ENCODE data around the gene MATN1.

Gene MATN1

DNA sequence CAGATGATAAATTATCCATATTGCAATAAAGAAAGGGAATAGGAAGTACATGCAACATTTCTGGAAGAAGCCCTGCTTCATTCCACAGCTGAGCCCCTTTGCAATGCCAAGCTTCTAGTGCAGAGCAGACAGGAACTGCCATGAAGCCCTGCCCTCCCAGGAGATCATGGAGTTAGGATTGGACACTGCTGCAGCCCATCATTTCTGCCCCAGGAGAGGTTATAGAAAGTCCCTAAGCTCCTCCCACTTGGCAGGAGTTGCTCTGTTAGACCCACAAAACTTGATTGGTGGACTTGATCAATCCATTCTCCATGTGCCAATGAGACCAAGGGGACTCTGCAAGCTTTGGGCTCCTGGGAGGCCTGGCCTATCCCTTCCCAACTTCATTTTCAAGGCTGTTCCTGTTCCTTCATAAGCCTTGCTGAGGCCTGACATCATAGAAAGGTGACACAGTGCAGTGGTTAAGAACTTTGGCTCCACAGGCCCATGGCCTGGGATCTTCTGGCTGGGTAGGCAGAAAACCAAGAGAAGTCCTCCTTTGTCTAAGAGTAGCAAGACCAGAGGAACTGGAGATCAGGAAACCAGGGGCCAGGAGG is 35.5 kb upstream of the MATN1 start:
- no peaks in the 10 kb centered on the region for H3K9me2 ChIP-seq (replicated peaks; ENCODE audit: low read depth, low read length)
- H3K79me2 ChIP-seq (ENCODE audit: insufficient read depth, low read length), result peaks cover 41% of the 10 kb centered on the region
- no peaks in the 10 kb centered on the region for H3K9me3 ChIP-seq (ENCODE audit: insufficient read depth, low read depth, low read length)
- peak overlapping the region; percentile 62 for H2AFZ ChIP-seq (ENCODE audit: low read length)
- H3K4me2 ChIP-seq (ENCODE audit: low read depth, low read length, poor library complexity, severe bottlenecking), result peak overlapping the region; percentile 100
- H3K36me3 ChIP-seq (ENCODE audit: insufficient read depth, low read length), result no peaks in the 10 kb centered on the region
- H3K27me3 ChIP-seq (ENCODE audit: insufficient read depth, low read length, poor library complexity, severe bottlenecking), result peaks cover 3% of the 10 kb centered on the region
- TF ChIP-seq EZH2phosphoT487 (IDR thresholded peaks at IDR 0.05; ENCODE audit: borderline replicate concordance) (no peak), CTCF (conservative IDR thresholded peaks at IDR 0.05; ENCODE audit: low read length) (no peak)
- H3K4me1 ChIP-seq (ENCODE audit: insufficient read depth, low read length, poor library complexity, severe bottlenecking), result peaks cover 78% of the 10 kb centered on the region
- no peaks in the 10 kb centered on the region for H3F3A ChIP-seq (ENCODE audit: low read depth)
- peak overlapping the region; percentile 90 for H3K4me3 ChIP-seq (ENCODE audit: low read length, poor library complexity, severe bottlenecking)
- H3K9ac ChIP-seq (ENCODE audit: low read depth, low read length, poor library complexity, severe bottlenecking), result peak overlapping the region; percentile 96
- H4K20me1 ChIP-seq (ENCODE audit: insufficient read depth, low read length, poor library complexity, severe bottlenecking), result peaks cover 25% of the 10 kb centered on the region

DNA sequence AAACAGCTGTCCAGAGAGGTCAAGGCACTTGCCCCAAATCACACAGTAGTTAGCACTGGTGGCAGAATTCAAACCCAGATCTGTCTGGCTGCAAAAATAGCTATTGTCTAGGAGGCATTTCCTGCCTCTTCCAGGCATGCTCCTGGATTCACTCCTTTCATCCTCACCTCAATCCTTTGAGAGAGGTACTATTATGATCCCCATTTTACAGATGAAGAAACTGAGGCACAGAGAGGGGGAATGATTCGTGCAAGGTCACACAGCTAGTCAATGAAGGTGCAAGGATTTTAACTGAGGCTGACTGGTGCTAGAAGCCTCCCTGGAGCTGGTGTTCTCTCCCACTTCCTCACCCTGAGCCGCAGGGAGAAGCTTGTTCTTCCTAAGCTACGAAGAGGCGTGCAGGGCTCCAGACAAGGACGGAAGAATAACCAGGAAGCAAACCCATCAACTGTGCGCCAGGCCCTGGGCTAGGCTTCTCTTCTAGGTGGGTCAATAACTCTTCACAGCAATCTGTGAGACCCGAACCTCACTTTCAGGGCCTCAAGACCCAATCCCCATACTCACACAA is 34.8 kb upstream of the MATN1 start:
- peaks cover 79% of the 10 kb centered on the region for H3K4me1 ChIP-seq (ENCODE audit: insufficient read depth, low read length, poor library complexity, severe bottlenecking)
- H4K20me1 ChIP-seq (ENCODE audit: insufficient read depth, low read length, poor library complexity, severe bottlenecking), result peaks cover 32% of the 10 kb centered on the region
- H3K36me3 ChIP-seq (ENCODE audit: insufficient read depth, low read length), result no peaks in the 10 kb centered on the region
- H3K27me3 ChIP-seq (ENCODE audit: insufficient read depth, low read length, poor library complexity, severe bottlenecking), result peaks cover 3% of the 10 kb centered on the region
- H3K4me2 ChIP-seq (ENCODE audit: low read depth, low read length, poor library complexity, severe bottlenecking), result peak overlapping the region; percentile 100
- H3K9me2 ChIP-seq (replicated peaks; ENCODE audit: low read depth, low read length), result no peaks in the 10 kb centered on the region
- TF ChIP-seq CTCF (conservative IDR thresholded peaks at IDR 0.05; ENCODE audit: low read length), result no peak
- no peak overlapping the region for H2AFZ ChIP-seq (ENCODE audit: low read length)
- H3K79me2 ChIP-seq (ENCODE audit: insufficient read depth, low read length), result peaks cover 48% of the 10 kb centered on the region
- no peaks in the 10 kb centered on the region for H3K9me3 ChIP-seq (ENCODE audit: insufficient read depth, low read depth, low read length)
- H3F3A ChIP-seq (ENCODE audit: low read depth), result no peaks in the 10 kb centered on the region
- peak overlapping the region; percentile 90 for H3K4me3 ChIP-seq (ENCODE audit: low read length, poor library complexity, severe bottlenecking)
- peak overlapping the region; percentile 96 for H3K9ac ChIP-seq (ENCODE audit: low read depth, low read length, poor library complexity, severe bottlenecking)

GRCh38 chr1:30757352-30758120 is 34.2 kb upstream of the MATN1 start, which contains the start of gene LAPTM5:
Gene LAPTM5, minus strand, starts transcription at chr1:30757774. Its CDS starts 29 bp downstream, at chr1:30757745.
- Histone ChIP-seq H3K9me3 (ENCODE audit: insufficient read depth, low read depth, low read length) (no peaks in the 10 kb centered on the region), H3K79me2 (ENCODE audit: insufficient read depth, low read length) (peaks cover 55% of the 10 kb centered on the region), H2AFZ (ENCODE audit: low read length) (no peak within 1 kb of the TSS), H3K4me3 (ENCODE audit: low read length, poor library complexity, severe bottlenecking) (peak within 1 kb of the TSS; percentile 90), H4K20me1 (ENCODE audit: insufficient read depth, low read length, poor library complexity, severe bottlenecking) (peaks cover 39% of the 10 kb centered on the region), H3F3A (ENCODE audit: low read depth) (no peaks in the 10 kb centered on the region), H3K4me2 (ENCODE audit: low read depth, low read length, poor library complexity, severe bottlenecking) (peak within 1 kb of the TSS; percentile 100), H3K27me3 (ENCODE audit: insufficient read depth, low read length, poor library complexity, severe bottlenecking) (peaks cover 3% of the 10 kb centered on the region), H3K9ac (ENCODE audit: low read depth, low read length, poor library complexity, severe bottlenecking) (peak within 1 kb of the TSS; percentile 96), H3K9me2 (replicated peaks; ENCODE audit: low read depth, low read length) (no peaks in the 10 kb centered on the region), H3K4me1 (ENCODE audit: insufficient read depth, low read length, poor library complexity, severe bottlenecking) (peaks cover 75% of the 10 kb centered on the region), H3K36me3 (ENCODE audit: insufficient read depth, low read length) (no peaks in the 10 kb centered on the region)
- TF ChIP-seq EZH2phosphoT487 (IDR thresholded peaks at IDR 0.05; ENCODE audit: borderline replicate concordance) (no peak), CTCF (conservative IDR thresholded peaks at IDR 0.05; ENCODE audit: low read length) (no peak)

Measured in Loucy (cell line).